HG03457 (cell line): ENCODE measurements around the gene AFF3.
"Not testable (repeated sequence)": the region's sequence is repeated elsewhere in the genome, so short reads cannot be mapped to it uniquely, and the experiment has no call there.

Experiments used
- ATAC-seq: cut with Tn5 transposase; IDR thresholded peaks from one replicate; pipeline ENCODE4 v1.9.1; 2021; ENCODE audit warnings: moderate number of reproducible peaks; ENCODE audit not compliant: unreplicated experiment

The AFF3 gene

GRCh38 chr2:99940963-99941362 lies 201.4 kb downstream of the AFF3 start:
- no peak for ATAC-seq

GRCh38 chr2:99939135-99939534 lies 203.3 kb downstream of the AFF3 start:
- ATAC-seq: no peak

DNA sequence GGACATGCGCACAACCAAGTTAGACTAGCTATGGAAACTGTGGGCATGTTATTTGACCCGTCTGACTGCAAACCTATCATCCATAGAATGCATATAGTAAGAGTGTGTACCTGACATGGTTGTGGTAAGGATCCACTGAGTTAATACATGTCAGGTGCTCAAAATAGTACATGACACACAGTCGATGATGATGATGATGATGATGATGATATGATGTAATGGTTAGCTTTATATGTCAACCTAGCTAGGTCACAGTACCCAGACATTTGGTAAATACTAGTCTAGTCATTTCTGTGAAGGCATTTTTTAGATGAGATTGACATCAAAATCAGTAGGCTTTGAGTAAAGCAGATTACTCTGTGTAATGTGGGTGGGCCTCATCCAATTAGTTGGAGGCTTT lies 204.1 kb downstream of the AFF3 start:
- ATAC-seq: no peak

- no peak for ATAC-seq
These were observed 206.3 kb downstream of the AFF3 start for GRCh38 chr2:99936065-99936464.

- ATAC-seq: no peak
These were observed 206.7 kb downstream of the AFF3 start for GRCh38 chr2:99935662-99936061.

- ATAC-seq: no peak
These were observed 208.3 kb downstream of the AFF3 start for GRCh38 chr2:99933894-99934650.

- ATAC-seq: not testable (repeated sequence)
These were observed 208.9 kb downstream of the AFF3 start for GRCh38 chr2:99933491-99933890.

GRCh38 chr2:99928470-99929053 lies 213.8 kb downstream of the AFF3 start:
- ATAC-seq: no peak

GRCh38 chr2:99927690-99928207 lies 214.6 kb downstream of the AFF3 start:
- ATAC-seq: not testable (repeated sequence)

DNA sequence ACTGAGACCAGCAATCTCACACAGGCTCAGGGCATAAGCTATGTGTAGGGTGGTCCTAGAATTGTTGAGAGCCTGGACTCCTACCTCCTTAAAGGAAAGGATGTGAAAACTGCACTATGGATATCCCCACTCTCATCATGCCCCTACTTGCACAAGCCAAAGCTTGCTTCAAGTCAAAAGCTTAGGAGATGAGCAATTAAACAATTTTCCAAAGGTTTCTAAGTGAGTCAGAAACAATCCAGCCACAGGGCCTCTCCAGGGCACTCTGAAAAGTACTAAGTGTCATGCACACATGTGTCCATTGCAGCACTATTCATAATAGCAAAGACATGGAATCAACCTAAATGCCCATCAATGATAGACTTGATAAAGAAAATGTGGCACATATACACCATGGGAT lies 215.4 kb downstream of the AFF3 start:
- no peak for ATAC-seq

- ATAC-seq: no peak
These were observed 216.4 kb downstream of the AFF3 start for GRCh38 chr2:99925960-99926359.

DNA sequence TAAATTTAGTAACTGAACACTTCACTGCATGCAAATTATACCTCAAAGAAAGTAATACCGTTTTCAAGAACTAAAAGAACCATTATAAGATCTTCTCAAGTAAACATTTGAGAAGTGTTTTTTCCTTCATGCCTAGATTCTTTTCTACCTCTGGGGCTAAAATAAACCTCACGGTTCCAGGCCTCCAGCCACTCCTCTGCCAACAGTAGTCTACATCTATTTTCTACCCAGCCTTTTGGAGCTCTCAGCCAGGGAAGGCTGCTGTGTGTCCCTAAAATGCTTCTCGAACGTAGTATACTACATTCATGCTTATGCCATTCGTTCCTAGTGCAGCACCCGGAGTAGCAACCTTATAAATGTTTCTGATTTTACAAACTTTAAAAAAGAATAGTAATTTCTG lies 219.7 kb downstream of the AFF3 start:
- no peak for ATAC-seq

GRCh38 chr2:99921903-99922302 lies 220.5 kb downstream of the AFF3 start:
- no peak for ATAC-seq

DNA sequence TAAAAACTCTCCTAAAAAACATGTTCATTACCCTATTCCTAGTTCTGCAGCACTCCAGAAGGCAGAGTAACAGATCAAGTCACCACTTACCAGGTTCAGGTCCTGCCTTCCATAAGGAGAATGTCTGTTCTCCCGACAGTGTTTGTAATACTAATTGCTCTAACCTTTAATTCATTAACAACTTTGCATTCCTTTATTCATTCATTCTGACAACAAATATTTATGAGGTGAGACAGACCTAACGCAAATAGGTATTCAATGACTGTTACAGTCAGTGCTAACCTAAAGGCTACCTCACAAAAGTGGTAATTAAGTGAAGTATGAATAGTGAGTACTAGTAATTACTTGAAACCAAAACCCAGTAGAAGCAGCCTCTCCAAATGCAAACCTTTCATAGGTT lies 224.0 kb downstream of the AFF3 start:
- ATAC-seq: no peak

DNA sequence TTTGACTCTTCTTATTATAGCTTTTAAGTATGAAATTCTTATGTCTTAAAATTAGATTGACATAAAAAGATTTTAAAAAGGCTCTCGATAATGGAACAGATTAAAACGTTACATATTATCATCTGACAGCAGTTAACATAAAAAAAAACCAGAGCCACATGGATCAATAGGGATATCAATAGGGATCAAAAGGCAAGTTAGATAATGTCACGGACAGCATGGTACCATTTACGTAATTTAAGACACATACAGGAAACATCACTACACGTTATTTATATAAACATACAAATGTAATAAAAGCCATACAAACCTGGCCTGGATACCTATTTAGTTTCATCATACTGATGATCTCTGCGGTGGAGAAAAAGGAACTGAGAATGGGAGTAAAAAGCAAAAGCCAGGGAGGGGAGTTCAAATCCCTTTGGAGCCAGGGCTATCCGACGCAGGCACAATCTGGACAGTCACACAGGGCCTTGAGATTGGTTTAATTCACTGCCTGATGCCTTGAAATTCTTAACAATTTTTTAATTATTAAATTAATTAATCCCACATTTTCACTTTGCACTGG lies 227.2 kb downstream of the AFF3 start:
- no peak for ATAC-seq

GRCh38 chr2:99911736-99912135 lies 230.7 kb downstream of the AFF3 start:
- no peak for ATAC-seq

DNA sequence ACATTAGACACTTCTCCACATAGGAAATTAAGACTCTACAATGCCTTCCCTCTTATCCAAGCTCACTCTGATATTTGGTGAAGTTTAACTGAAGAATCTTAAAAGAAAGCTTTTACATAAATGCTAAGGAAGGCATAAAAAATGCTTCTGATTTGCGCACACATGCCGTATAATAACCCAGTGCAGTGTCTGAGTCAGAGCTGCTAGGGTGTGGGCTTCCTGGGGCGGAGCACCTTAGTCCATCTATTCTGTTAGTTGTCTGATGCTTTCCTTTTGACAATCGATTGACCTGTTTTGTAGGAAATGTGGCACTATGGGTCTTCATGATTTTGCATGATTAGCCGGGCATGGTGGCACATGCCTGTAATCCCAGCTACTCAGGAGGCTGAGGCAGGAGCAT lies 231.5 kb downstream of the AFF3 start:
- no peak for ATAC-seq

DNA sequence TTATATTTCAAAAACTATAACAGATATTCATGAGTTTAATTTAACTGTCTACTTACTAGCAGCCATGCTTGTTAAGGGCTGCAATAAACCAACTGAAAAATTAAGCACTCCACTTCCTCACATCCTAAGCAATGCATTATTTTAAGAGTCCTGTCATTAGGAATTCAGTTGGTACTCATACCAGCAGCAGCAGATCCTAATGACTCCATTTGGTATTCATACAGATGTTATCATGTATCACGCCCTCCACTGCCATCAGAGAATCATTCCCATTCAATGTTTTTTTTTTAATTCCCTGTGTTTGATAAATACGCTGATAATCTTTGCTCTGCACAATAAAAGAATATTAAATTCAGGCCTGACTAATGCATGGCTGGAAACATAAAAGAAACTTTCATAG lies 236.8 kb downstream of the AFF3 start:
- no peak for ATAC-seq

- no peak for ATAC-seq
These were observed 237.4 kb downstream of the AFF3 start for GRCh38 chr2:99905025-99905424.

DNA sequence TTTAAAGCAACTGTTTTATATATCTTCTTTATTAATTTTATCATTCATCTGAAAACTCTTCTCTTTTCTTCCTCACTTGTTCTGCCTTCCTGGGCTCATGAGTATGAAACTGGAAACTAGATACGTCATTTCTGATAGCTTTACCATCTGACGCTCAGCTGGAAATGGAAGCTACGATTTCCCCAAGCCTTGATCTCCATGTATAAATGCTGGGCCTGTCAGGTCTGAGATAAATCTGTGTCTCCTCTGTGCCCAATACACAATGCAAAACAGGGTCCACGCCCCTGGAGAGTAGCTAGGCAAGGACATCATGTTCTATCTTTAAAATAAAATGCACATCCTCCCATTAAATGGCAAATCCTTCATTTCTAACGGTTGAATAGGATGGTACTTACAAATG lies 238.4 kb downstream of the AFF3 start:
- no peak for ATAC-seq

- ATAC-seq: no peak
These were observed 241.8 kb downstream of the AFF3 start for GRCh38 chr2:99900556-99900955.

GRCh38 chr2:99899882-99900281 lies 242.5 kb downstream of the AFF3 start:
- ATAC-seq: no peak
